SK-N-SH (cell line): Measurements from ENCODE around the gene CSN1S1. TPM values are rescaled to one million over a fixed set of nuclear protein-coding genes. Genes with fewer than 3 reads are reported as not detected.

Experiments
- CTCF ChIA-PET: fragments of 300-600, 350-600 bp; formaldehyde crosslinking; extraction: SDS; loops from one replicate; lab custom pipeline; 2021; lab: Yijun Ruan, JAX
- POLR2A ChIA-PET: fragments of 350-600 bp; sonication (Branson Sonifier 250); formaldehyde crosslinking; extraction: SDS; loops from one replicate; lab custom pipeline; 2020; ENCODE audit warnings: antibody characterized with exemption, inconsistent platforms; lab: Yijun Ruan, JAX
- DNase-seq: peaks from one replicate; pipeline ENCODE4 v3.0.0; 2012
- H2AFZ ChIP-seq: fragments of 200-600 bp; sonication (generic); 2 replicates; pipeline ENCODE4 v1.8.1; 2016; ENCODE audit warnings: antibody characterized with exemption, mild to moderate bottlenecking, low read depth
- H3F3A ChIP-seq: fragments of 200-600 bp; sonication (generic); replicated peaks from 2 replicates; pipeline ENCODE3; 2016; ENCODE audit warnings: antibody characterized with exemption, mild to moderate bottlenecking; ENCODE audit not compliant: insufficient read depth
- H3K27ac ChIP-seq, 2 experiments: fragments of 200-500 bp in 1 of 2; fragments of 200-600 bp in 1 of 2; sonication (Bioruptor generic) in 1 of 2; sonication (generic), shearing (Covaris generic) in 1 of 2; 2 replicates each; pipeline versions ENCODE4 v1.5.1 to v1.6.1; 2014 to 2016; ENCODE audit warnings: low read depth in 2 of 2, inconsistent platforms in 1 of 2, low read length in 1 of 2, mild to moderate bottlenecking in 1 of 2, mixed read lengths in 1 of 2
- H3K27me3 ChIP-seq: fragments of 200-600 bp; sonication (generic), shearing (Covaris generic); 2 replicates; pipeline ENCODE4 v1.6.1; 2016; ENCODE audit warnings: mixed run types; ENCODE audit not compliant: insufficient read depth
- H3K36me3 ChIP-seq, 2 experiments: fragments of 200-500 bp in 1 of 2; fragments of 200-600 bp in 1 of 2; sonication (Bioruptor generic) in 1 of 2; sonication (generic) in 1 of 2; replicated peaks in 1 of 2; 2 replicates each; pipeline versions ENCODE3 to v1.5.1; 2014 to 2016; ENCODE audit warnings: low read length in 1 of 2, mild to moderate bottlenecking in 1 of 2; ENCODE audit not compliant: insufficient read depth in 2 of 2, control insufficient read depth in 1 of 2
- H3K4me1 ChIP-seq, 2 experiments: fragments of 200-500 bp in 1 of 2; fragments of 200-600 bp in 1 of 2; sonication (Bioruptor generic) in 1 of 2; sonication (generic), shearing (Covaris generic) in 1 of 2; 2 replicates each; pipeline versions ENCODE4 v1.5.1 to v1.6.1; 2014 to 2016; ENCODE audit warnings: low read depth in 1 of 2, low read length in 1 of 2, mixed run types in 1 of 2; ENCODE audit not compliant: insufficient read depth in 2 of 2, control insufficient read depth in 1 of 2
- H3K4me2 ChIP-seq: fragments of 200-600 bp; sonication (generic), shearing (Covaris generic); 2 replicates; pipeline ENCODE4 v1.6.1; 2017; ENCODE audit warnings: mixed run types
- H3K4me3 ChIP-seq, 2 experiments: fragments of 200-500 bp in 1 of 2; fragments of 200-600 bp in 1 of 2; sonication (Bioruptor generic) in 1 of 2; sonication (generic), shearing (Covaris generic) in 1 of 2; 2 replicates each; pipeline versions ENCODE4 v1.5.1 to v1.8.1; 2014 to 2016; ENCODE audit warnings: low read depth in 2 of 2, inconsistent platforms in 1 of 2, low read length in 1 of 2, mild to moderate bottlenecking in 1 of 2, mixed read lengths in 1 of 2, moderate library complexity in 1 of 2
- H3K79me2 ChIP-seq: fragments of 200-600 bp; sonication (generic); 2 replicates; pipeline ENCODE4 v1.8.1; 2017; ENCODE audit warnings: mild to moderate bottlenecking; ENCODE audit not compliant: insufficient read depth
- H3K9ac ChIP-seq: fragments of 200-600 bp; sonication (generic); 2 replicates; pipeline ENCODE4 v1.6.1; 2017; ENCODE audit warnings: mixed run types
- H3K9me2 ChIP-seq: fragments of 200-600 bp; sonication (generic); 2 replicates; pipeline ENCODE4 v1.6.1; 2017; ENCODE audit warnings: mixed run types
- H3K9me3 ChIP-seq: fragments of 200-600 bp; sonication (generic); 2 replicates; pipeline ENCODE4 v1.6.1; 2017; ENCODE audit warnings: mixed run types, mild to moderate bottlenecking, moderate library complexity
- H4K20me1 ChIP-seq: fragments of 200-600 bp; sonication (generic); 2 replicates; pipeline ENCODE4 v1.6.1; 2017; ENCODE audit warnings: mild to moderate bottlenecking, mixed run types; ENCODE audit not compliant: insufficient read depth
- CHD2 ChIP-seq: fragments of 150-350 bp; IDR thresholded peaks from 2 replicates; pipeline ENCODE4 v1.6.1; 2018; ENCODE audit warnings: low read length; ENCODE audit not compliant: partially characterized antibody
- ELF1 ChIP-seq: IDR thresholded peaks from 2 replicates; pipeline ENCODE4 v1.4.0; 2012
- EZH2phosphoT487 ChIP-seq: fragments of 200-600 bp; sonication (generic); IDR thresholded peaks from 2 replicates; pipeline ENCODE4 v1.6.1; 2017; ENCODE audit warnings: low read depth, mixed run types, mild to moderate bottlenecking, antibody characterized with exemption, moderate library complexity, borderline replicate concordance
- FOSL2 ChIP-seq: IDR thresholded peaks from 2 replicates; pipeline ENCODE4 v1.4.0; 2012; ENCODE audit warnings: low read depth, mild to moderate bottlenecking, moderate library complexity, borderline replicate concordance
- FOXM1 ChIP-seq: IDR thresholded peaks from 2 replicates; pipeline ENCODE4 v1.4.0; 2012; ENCODE audit warnings: low read depth, mild to moderate bottlenecking
- GABPA ChIP-seq: IDR thresholded peaks from 2 replicates; pipeline ENCODE4 v1.4.0; 2012; ENCODE audit warnings: low read depth, mild to moderate bottlenecking
- GATA2 ChIP-seq: sonication (generic); formaldehyde crosslinking; IDR thresholded peaks from 2 replicates; pipeline ENCODE4 v1.5.0; 2020; ENCODE audit warnings: mild to moderate bottlenecking, missing genetic modification reagents
- MEF2A ChIP-seq: IDR thresholded peaks from 2 replicates; pipeline ENCODE4 v1.4.0; 2012; ENCODE audit warnings: low read depth, borderline replicate concordance
- NFIC ChIP-seq: IDR thresholded peaks from 2 replicates; pipeline ENCODE4 v1.4.0; 2012; ENCODE audit warnings: borderline replicate concordance
- POLR2AphosphoS5 ChIP-seq: IDR thresholded peaks from 2 replicates; pipeline ENCODE4 v1.6.1; 2012; ENCODE audit warnings: low read depth, low read length
- RAD21 ChIP-seq: IDR thresholded peaks from 2 replicates; pipeline ENCODE4 v1.6.1; 2012; ENCODE audit warnings: mild to moderate bottlenecking, low read length
- RCOR1 ChIP-seq: fragments of 150-350 bp; IDR thresholded peaks from 2 replicates; pipeline ENCODE4 v1.6.1; 2017; ENCODE audit warnings: antibody characterized with exemption, low read length
- RXRA ChIP-seq: IDR thresholded peaks from 2 replicates; pipeline ENCODE4 v1.4.0; 2012; ENCODE audit warnings: low read depth, mild to moderate bottlenecking, borderline replicate concordance
- SIN3A ChIP-seq: IDR thresholded peaks from 2 replicates; pipeline ENCODE4 v1.6.1; 2012; ENCODE audit warnings: low read depth, mild to moderate bottlenecking, low read length, moderate library complexity, borderline replicate concordance
- TEAD4 ChIP-seq: IDR thresholded peaks from 2 replicates; pipeline ENCODE4 v1.4.0; 2012; ENCODE audit warnings: mild to moderate bottlenecking, borderline replicate concordance; ENCODE audit not compliant: insufficient read depth
- YY1 ChIP-seq: IDR thresholded peaks from 2 replicates; pipeline ENCODE4 v1.4.0; 2012; ENCODE audit warnings: low read depth, mild to moderate bottlenecking
- WGBS: methylation state at CpG from one replicate; pipeline ENCODE4 v1.1.6; 2017; ENCODE audit warnings: low lambda C conversion rate; 5-methylcytosine and 5-hydroxymethylcytosine counted together
- polyA plus RNA-seq, 3 experiments: library from polyadenylated mRNA; depleted of rRNA; stranded (reverse); fragments of >200 nt; gene quantifications; 2 replicates each; pipeline ENCODE4 v1.2.3, GENCODE V29; 2012
- TF ChIP-seq, protein P1 (sequence below): IDR thresholded peaks from 2 replicates; pipeline ENCODE4 v1.6.1; 2012; ENCODE audit warnings: mild to moderate bottlenecking, low read depth, low read length, moderate library complexity
- TF ChIP-seq, protein P2 (sequence below): fragments of 150-350 bp; IDR thresholded peaks from 2 replicates; pipeline ENCODE4 v1.6.1; 2017; ENCODE audit warnings: antibody characterized with exemption, low read length, low read depth, borderline replicate concordance
- TF ChIP-seq, protein P3 (sequence below): IDR thresholded peaks from 2 replicates; pipeline ENCODE4 v1.4.0; 2012; ENCODE audit warnings: low read depth, borderline replicate concordance
- TF ChIP-seq, protein P4 (sequence below): fragments of 150-350 bp; IDR thresholded peaks from 2 replicates; pipeline ENCODE4 v1.6.1; 2016; ENCODE audit warnings: mild to moderate bottlenecking, low read depth, low read length
- TF ChIP-seq, protein P5 (sequence below): IDR thresholded peaks from 2 replicates; pipeline ENCODE4; 2012

Gene CSN1S1
- polyA plus RNA-seq, 1 of the 3 experiments (the other 2 are of a cell fraction), result not detected

- Histone ChIP-seq H3K27me3 (no peaks in the 10 kb centered on the region), H3K9ac (no peak overlapping the region), H3K27ac (no peak overlapping the region), H3F3A (no peaks in the 10 kb centered on the region), H4K20me1 (no peaks in the 10 kb centered on the region), H3K9me3 (no peaks in the 10 kb centered on the region), H3K4me2 (no peak overlapping the region), H3K9me2 (no peaks in the 10 kb centered on the region), H3K4me3 (no peak overlapping the region), H2AFZ (no peak overlapping the region), H3K4me1 (no peaks in the 10 kb centered on the region), H3K79me2 (no peaks in the 10 kb centered on the region), H3K36me3 (no peaks in the 10 kb centered on the region)
- TF ChIP-seq FOXM1, result no peak
- no peak for TF ChIP-seq GABPA
- TF ChIP-seq MEF2A, result no peak
- TF ChIP-seq POLR2AphosphoS5, result no peak
- TF ChIP-seq, protein P1, sequence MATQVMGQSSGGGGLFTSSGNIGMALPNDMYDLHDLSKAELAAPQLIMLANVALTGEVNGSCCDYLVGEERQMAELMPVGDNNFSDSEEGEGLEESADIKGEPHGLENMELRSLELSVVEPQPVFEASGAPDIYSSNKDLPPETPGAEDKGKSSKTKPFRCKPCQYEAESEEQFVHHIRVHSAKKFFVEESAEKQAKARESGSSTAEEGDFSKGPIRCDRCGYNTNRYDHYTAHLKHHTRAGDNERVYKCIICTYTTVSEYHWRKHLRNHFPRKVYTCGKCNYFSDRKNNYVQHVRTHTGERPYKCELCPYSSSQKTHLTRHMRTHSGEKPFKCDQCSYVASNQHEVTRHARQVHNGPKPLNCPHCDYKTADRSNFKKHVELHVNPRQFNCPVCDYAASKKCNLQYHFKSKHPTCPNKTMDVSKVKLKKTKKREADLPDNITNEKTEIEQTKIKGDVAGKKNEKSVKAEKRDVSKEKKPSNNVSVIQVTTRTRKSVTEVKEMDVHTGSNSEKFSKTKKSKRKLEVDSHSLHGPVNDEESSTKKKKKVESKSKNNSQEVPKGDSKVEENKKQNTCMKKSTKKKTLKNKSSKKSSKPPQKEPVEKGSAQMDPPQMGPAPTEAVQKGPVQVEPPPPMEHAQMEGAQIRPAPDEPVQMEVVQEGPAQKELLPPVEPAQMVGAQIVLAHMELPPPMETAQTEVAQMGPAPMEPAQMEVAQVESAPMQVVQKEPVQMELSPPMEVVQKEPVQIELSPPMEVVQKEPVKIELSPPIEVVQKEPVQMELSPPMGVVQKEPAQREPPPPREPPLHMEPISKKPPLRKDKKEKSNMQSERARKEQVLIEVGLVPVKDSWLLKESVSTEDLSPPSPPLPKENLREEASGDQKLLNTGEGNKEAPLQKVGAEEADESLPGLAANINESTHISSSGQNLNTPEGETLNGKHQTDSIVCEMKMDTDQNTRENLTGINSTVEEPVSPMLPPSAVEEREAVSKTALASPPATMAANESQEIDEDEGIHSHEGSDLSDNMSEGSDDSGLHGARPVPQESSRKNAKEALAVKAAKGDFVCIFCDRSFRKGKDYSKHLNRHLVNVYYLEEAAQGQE, result no peak
- no peak for TF ChIP-seq EZH2phosphoT487
- TF ChIP-seq, protein P2, sequence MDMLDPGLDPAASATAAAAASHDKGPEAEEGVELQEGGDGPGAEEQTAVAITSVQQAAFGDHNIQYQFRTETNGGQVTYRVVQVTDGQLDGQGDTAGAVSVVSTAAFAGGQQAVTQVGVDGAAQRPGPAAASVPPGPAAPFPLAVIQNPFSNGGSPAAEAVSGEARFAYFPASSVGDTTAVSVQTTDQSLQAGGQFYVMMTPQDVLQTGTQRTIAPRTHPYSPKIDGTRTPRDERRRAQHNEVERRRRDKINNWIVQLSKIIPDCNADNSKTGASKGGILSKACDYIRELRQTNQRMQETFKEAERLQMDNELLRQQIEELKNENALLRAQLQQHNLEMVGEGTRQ, result no peak
- TF ChIP-seq NFIC, result no peak
- TF ChIP-seq YY1, result no peak
- TF ChIP-seq GATA2 (CRISPR knock-in tag), result no peak
- TF ChIP-seq RAD21, result no peak
- POLR2A ChIA-PET, result no interaction called here
- CTCF ChIA-PET, result no interaction called here
- 7% methylated on average over 2 of the region's 2 CpGs for WGBS
- no peak for DNase-seq
These were observed 53.2 kb downstream of the CSN1S1 start for GRCh38 chr4:69984030-69984443.

GRCh38 chr4:69986663-69987062, 55.8 kb downstream of the CSN1S1 start:
- no peaks in the 10 kb centered on the region for H3K4me1 ChIP-seq
- CTCF ChIA-PET, result no interaction called here
- H3K79me2 ChIP-seq, result no peaks in the 10 kb centered on the region
- POLR2A ChIA-PET, result no interaction called here
- H3K27ac ChIP-seq, result no peak overlapping the region
- H3F3A ChIP-seq, result no peaks in the 10 kb centered on the region
- no peak overlapping the region for H3K9ac ChIP-seq
- no peak overlapping the region for H2AFZ ChIP-seq
- H3K9me2 ChIP-seq, result no peaks in the 10 kb centered on the region
- H4K20me1 ChIP-seq, result no peaks in the 10 kb centered on the region
- no peaks in the 10 kb centered on the region for H3K36me3 ChIP-seq
- H3K4me2 ChIP-seq, result no peak overlapping the region
- H3K4me3 ChIP-seq, result no peak overlapping the region
- 3% methylated on average over 1 of the region's 1 CpG for WGBS
- no peaks in the 10 kb centered on the region for H3K27me3 ChIP-seq
- DNase-seq, result no peak
- H3K9me3 ChIP-seq, result no peaks in the 10 kb centered on the region
- TF ChIP-seq, protein P3, sequence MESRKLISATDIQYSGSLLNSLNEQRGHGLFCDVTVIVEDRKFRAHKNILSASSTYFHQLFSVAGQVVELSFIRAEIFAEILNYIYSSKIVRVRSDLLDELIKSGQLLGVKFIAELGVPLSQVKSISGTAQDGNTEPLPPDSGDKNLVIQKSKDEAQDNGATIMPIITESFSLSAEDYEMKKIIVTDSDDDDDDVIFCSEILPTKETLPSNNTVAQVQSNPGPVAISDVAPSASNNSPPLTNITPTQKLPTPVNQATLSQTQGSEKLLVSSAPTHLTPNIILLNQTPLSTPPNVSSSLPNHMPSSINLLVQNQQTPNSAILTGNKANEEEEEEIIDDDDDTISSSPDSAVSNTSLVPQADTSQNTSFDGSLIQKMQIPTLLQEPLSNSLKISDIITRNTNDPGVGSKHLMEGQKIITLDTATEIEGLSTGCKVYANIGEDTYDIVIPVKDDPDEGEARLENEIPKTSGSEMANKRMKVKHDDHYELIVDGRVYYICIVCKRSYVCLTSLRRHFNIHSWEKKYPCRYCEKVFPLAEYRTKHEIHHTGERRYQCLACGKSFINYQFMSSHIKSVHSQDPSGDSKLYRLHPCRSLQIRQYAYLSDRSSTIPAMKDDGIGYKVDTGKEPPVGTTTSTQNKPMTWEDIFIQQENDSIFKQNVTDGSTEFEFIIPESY, result no peak
- TF ChIP-seq EZH2phosphoT487 (no peak), FOSL2 (no peak), RXRA (no peak), GABPA (no peak), TEAD4 (no peak), ELF1 (no peak), RAD21 (no peak), SIN3A (no peak), RCOR1 (no peak), CHD2 (no peak)
- TF ChIP-seq, protein P4, sequence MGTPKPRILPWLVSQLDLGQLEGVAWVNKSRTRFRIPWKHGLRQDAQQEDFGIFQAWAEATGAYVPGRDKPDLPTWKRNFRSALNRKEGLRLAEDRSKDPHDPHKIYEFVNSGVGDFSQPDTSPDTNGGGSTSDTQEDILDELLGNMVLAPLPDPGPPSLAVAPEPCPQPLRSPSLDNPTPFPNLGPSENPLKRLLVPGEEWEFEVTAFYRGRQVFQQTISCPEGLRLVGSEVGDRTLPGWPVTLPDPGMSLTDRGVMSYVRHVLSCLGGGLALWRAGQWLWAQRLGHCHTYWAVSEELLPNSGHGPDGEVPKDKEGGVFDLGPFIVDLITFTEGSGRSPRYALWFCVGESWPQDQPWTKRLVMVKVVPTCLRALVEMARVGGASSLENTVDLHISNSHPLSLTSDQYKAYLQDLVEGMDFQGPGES, result no peak
- TF ChIP-seq, protein P5, sequence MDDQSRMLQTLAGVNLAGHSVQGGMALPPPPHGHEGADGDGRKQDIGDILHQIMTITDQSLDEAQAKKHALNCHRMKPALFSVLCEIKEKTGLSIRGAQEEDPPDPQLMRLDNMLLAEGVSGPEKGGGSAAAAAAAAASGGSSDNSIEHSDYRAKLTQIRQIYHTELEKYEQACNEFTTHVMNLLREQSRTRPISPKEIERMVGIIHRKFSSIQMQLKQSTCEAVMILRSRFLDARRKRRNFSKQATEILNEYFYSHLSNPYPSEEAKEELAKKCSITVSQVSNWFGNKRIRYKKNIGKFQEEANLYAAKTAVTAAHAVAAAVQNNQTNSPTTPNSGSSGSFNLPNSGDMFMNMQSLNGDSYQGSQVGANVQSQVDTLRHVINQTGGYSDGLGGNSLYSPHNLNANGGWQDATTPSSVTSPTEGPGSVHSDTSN, result no peak
